IMR-90 (cell line): ENCODE measurements around the gene SHB. TPM values are rescaled to one million over a fixed set of nuclear protein-coding genes. Genes with fewer than 3 reads are reported as not detected.

ENCODE experiments used
- ATAC-seq: fragments of 200-7000 bp; cut with Tn5 transposase; 2 replicates; pipeline ENCODE4 v1.9.1; 2020; ENCODE audit warnings: low read depth, mild to moderate bottlenecking, moderate library complexity
- BruUV-seq: library from RNA; stranded (reverse); fragments of 400-500 nt; replicated peaks from 2 replicates; lab custom pipeline; 2021; lab: Mats Ljungman, UMichigan
- CTCF ChIA-PET: fragments of 300-600 bp; formaldehyde crosslinking; extraction: SDS; loops from one replicate; lab custom pipeline; 2021; ENCODE audit warnings: antibody characterized with exemption; lab: Yijun Ruan, JAX
- POLR2A ChIA-PET: fragments of 300-600 bp; sonication (Branson Sonifier 250); formaldehyde crosslinking; loops from one replicate; lab custom pipeline; 2022; ENCODE audit warnings: antibody characterized with exemption; ENCODE audit not compliant: unreplicated experiment; lab: Charles Lee
- DNase-seq: peaks from one replicate; pipeline ENCODE4 v3.0.0; 2013
- H2AFZ ChIP-seq: replicated peaks from 2 replicates; pipeline ENCODE3; 2013; ENCODE audit warnings: low read length, mild to moderate bottlenecking; ENCODE audit not compliant: poor library complexity
- H2AK5ac ChIP-seq: 2 replicates; pipeline ENCODE4 v1.6.1; 2013; ENCODE audit warnings: low read depth, low read length, inconsistent platforms
- H2AK9ac ChIP-seq: replicated peaks from 2 replicates; pipeline ENCODE3; 2013; ENCODE audit warnings: mild to moderate bottlenecking, low read depth, low read length, moderate library complexity; ENCODE audit not compliant: poor library complexity
- H2BK120ac ChIP-seq: 2 replicates; pipeline ENCODE4 v1.6.1; 2013; ENCODE audit warnings: low read depth, low read length, inconsistent platforms
- H2BK15ac ChIP-seq: 3 replicates; pipeline ENCODE4 v1.6.1; 2013; ENCODE audit warnings: low read depth, low read length, inconsistent platforms
- H2BK20ac ChIP-seq: 2 replicates; pipeline ENCODE4 v1.6.1; 2013; ENCODE audit warnings: low read depth, mild to moderate bottlenecking, inconsistent platforms, low read length, moderate library complexity
- H2BK5ac ChIP-seq: 2 replicates; pipeline ENCODE4 v1.6.1; 2013; ENCODE audit warnings: mild to moderate bottlenecking, low read depth, low read length, inconsistent platforms; ENCODE audit not compliant: poor library complexity, severe bottlenecking
- H3K14ac ChIP-seq: replicated peaks from 2 replicates; pipeline ENCODE4 v1.6.1; 2013; ENCODE audit warnings: low read depth, low read length, inconsistent platforms
- H3K18ac ChIP-seq: 2 replicates; pipeline ENCODE4 v1.6.1; 2013; ENCODE audit warnings: low read depth, low read length, control low read depth
- H3K23ac ChIP-seq: 2 replicates; pipeline ENCODE4 v1.6.1; 2013; ENCODE audit warnings: low read depth, low read length, inconsistent platforms
- H3K27ac ChIP-seq: 2 replicates; pipeline ENCODE4 v1.5.1; 2013; ENCODE audit warnings: mild to moderate bottlenecking, control low read depth, low read length; ENCODE audit not compliant: insufficient read depth
- H3K27me3 ChIP-seq: 2 replicates; pipeline ENCODE4 v1.6.1; 2013; ENCODE audit warnings: low read length; ENCODE audit not compliant: control insufficient read depth, insufficient read depth
- H3K36me3 ChIP-seq: 2 replicates; pipeline ENCODE4 v1.6.1; 2013; ENCODE audit warnings: low read length, mixed read lengths; ENCODE audit not compliant: control insufficient read depth, insufficient read depth
- H3K4ac ChIP-seq: 2 replicates; pipeline ENCODE4 v1.6.1; 2013; ENCODE audit warnings: low read depth, low read length, inconsistent platforms
- H3K4me1 ChIP-seq: 2 replicates; pipeline ENCODE4 v1.6.1; 2013; ENCODE audit warnings: low read length, mixed read lengths; ENCODE audit not compliant: control insufficient read depth, insufficient read depth
- H3K4me2 ChIP-seq: 2 replicates; pipeline ENCODE4 v1.6.1; 2013; ENCODE audit warnings: low read depth, mild to moderate bottlenecking, control low read depth, low read length, moderate library complexity
- H3K4me3 ChIP-seq: 2 replicates; pipeline ENCODE4 v1.5.1; 2013; ENCODE audit warnings: low read depth, mild to moderate bottlenecking, control low read depth, low read length, moderate library complexity; ENCODE audit not compliant: insufficient read depth
- H3K56ac ChIP-seq: 2 replicates; pipeline ENCODE4 v1.6.1; 2013; ENCODE audit warnings: low read length, inconsistent platforms; ENCODE audit not compliant: insufficient read depth; ENCODE audit errors: extremely low read depth
- H3K79me1 ChIP-seq, 2 experiments: 2 replicates each; pipeline ENCODE4 v1.6.1; 2013; ENCODE audit warnings: low read length in 2 of 2, inconsistent platforms in 1 of 2, low read depth in 1 of 2
- H3K9ac ChIP-seq: 2 replicates; pipeline ENCODE4 v1.6.1; 2013; ENCODE audit warnings: low read depth, low read length, control low read depth
- H3K9me1 ChIP-seq: 2 replicates; pipeline ENCODE4 v1.6.1; 2013; ENCODE audit warnings: low read length, inconsistent platforms; ENCODE audit not compliant: insufficient read depth
- H3K9me3 ChIP-seq: 2 replicates; pipeline ENCODE4 v1.6.1; 2013; ENCODE audit warnings: low read length; ENCODE audit not compliant: control insufficient read depth, insufficient read depth
- H4K20me1 ChIP-seq: 2 replicates; pipeline ENCODE4 v1.6.1; 2013; ENCODE audit warnings: low read length, inconsistent platforms; ENCODE audit not compliant: insufficient read depth
- H4K5ac ChIP-seq: 2 replicates; pipeline ENCODE4 v1.6.1; 2013; ENCODE audit warnings: mild to moderate bottlenecking, low read depth, low read length, control low read depth
- H4K8ac ChIP-seq, 2 experiments: 2 replicates each; pipeline ENCODE4 v1.6.1; 2013; ENCODE audit warnings: low read depth in 2 of 2, low read length in 2 of 2, control low read depth in 1 of 2, inconsistent platforms in 1 of 2
- H4K91ac ChIP-seq: 2 replicates; pipeline ENCODE4 v1.6.1; 2013; ENCODE audit warnings: low read depth, low read length, inconsistent platforms; ENCODE audit not compliant: insufficient read depth
- BHLHE40 ChIP-seq: fragments of 150-350 bp; IDR thresholded peaks from 2 replicates; pipeline ENCODE4 v1.6.1; 2016; ENCODE audit warnings: mild to moderate bottlenecking, low read depth, low read length
- CEBPB ChIP-seq: IDR thresholded peaks from 2 replicates; pipeline ENCODE4 v1.6.1; 2012; ENCODE audit warnings: low read depth, low read length, improper control_type of control experiment
- CHD1 ChIP-seq: IDR thresholded peaks from 2 replicates; pipeline ENCODE4 v1.6.1; 2012; ENCODE audit warnings: low read depth, low read length, improper control_type of control experiment
- CTCF ChIP-seq: conservative IDR thresholded peaks from 2 replicates; pipeline ENCODE4 v1.5.1; 2012; ENCODE audit warnings: mild to moderate bottlenecking, low read depth, low read length, improper control_type of control experiment
- MAFK ChIP-seq: IDR thresholded peaks from 2 replicates; pipeline ENCODE4 v1.6.1; 2012; ENCODE audit warnings: low read depth, low read length, improper control_type of control experiment
- MAZ ChIP-seq: IDR thresholded peaks from 2 replicates; pipeline ENCODE4 v1.6.1; 2012; ENCODE audit warnings: low read depth, mild to moderate bottlenecking, low read length, improper control_type of control experiment, moderate library complexity, borderline replicate concordance
- MXI1 ChIP-seq: IDR thresholded peaks from 2 replicates; pipeline ENCODE4 v1.6.1; 2012; ENCODE audit warnings: low read depth, mild to moderate bottlenecking, low read length, moderate library complexity, borderline replicate concordance
- NFE2L2 ChIP-seq: fragments of 150-350 bp; IDR thresholded peaks from 2 replicates; pipeline ENCODE4 v1.6.1; 2016; ENCODE audit warnings: low read depth, mild to moderate bottlenecking, low read length
- POLR2A ChIP-seq: IDR thresholded peaks from 2 replicates; pipeline ENCODE4 v1.6.1; 2012; ENCODE audit warnings: mild to moderate bottlenecking, low read depth, low read length
- RAD21 ChIP-seq: IDR thresholded peaks from 2 replicates; pipeline ENCODE4 v1.6.1; 2012; ENCODE audit warnings: low read length, improper control_type of control experiment
- RCOR1 ChIP-seq: IDR thresholded peaks from 2 replicates; pipeline ENCODE4 v1.6.1; 2012; ENCODE audit warnings: mild to moderate bottlenecking, low read length, improper control_type of control experiment; ENCODE audit not compliant: insufficient replicate concordance
- RFX5 ChIP-seq: IDR thresholded peaks from 2 replicates; pipeline ENCODE4 v1.8.0; 2012; ENCODE audit warnings: low read depth, mild to moderate bottlenecking, low read length, moderate library complexity
- SMC3 ChIP-seq: fragments of 150-350 bp; IDR thresholded peaks from 2 replicates; pipeline ENCODE4 v1.6.1; 2016; ENCODE audit warnings: low read depth, mild to moderate bottlenecking, antibody characterized with exemption, low read length, moderate library complexity
- USF2 ChIP-seq: fragments of 150-350 bp; IDR thresholded peaks from 2 replicates; pipeline ENCODE4 v1.6.1; 2017; ENCODE audit warnings: mild to moderate bottlenecking, antibody characterized with exemption, low read length, low read depth
- WGBS, 2 experiments: methylation state at CpG; one replicate each; pipeline versions ENCODE4 v1.1.5 to v1.1.7; 2013; ENCODE audit warnings: missing lambda C conversion rate in 2 of 2; ENCODE audit not compliant: insufficient read length in 1 of 2; ENCODE audit errors: extremely low coverage in 2 of 2; 5-methylcytosine and 5-hydroxymethylcytosine counted together
- dilution Hi-C: fragments of 300-500 bp; cut with HindIII; formaldehyde crosslinking; loops from one replicate; pipeline ENCODE4 v1.14.3; 2018; ENCODE audit warnings: low sequenced_read_pairs; ENCODE audit not compliant: unreplicated experiment
- in situ Hi-C: fragments of 300-500 bp; cut with MboI; formaldehyde crosslinking; loops from 3 replicates; pipeline ENCODE4 v1.14.3; 2019; ENCODE audit warnings: low sequenced_read_pairs, inconsistent platforms, mixed read lengths
- intact Hi-C: fragments of 100-400 bp; cut with micrococcal nuclease; formaldehyde crosslinking; loops from 2 replicates; pipeline ENCODE4 v1.10.0; 2022
- polyA plus RNA-seq, 3 experiments: library from polyadenylated mRNA; depleted of rRNA; stranded (reverse); fragments of >200 nt; gene quantifications; 2 replicates each; pipeline ENCODE4 v1.2.3, GENCODE V29; 2012; ENCODE audit warnings: low replicate concordance in 1 of 3
- total RNA-seq: library from RNA; depleted of rRNA; stranded (reverse); fragments of >200 nt; gene quantifications from 2 replicates; pipeline ENCODE4 v1.2.3, GENCODE V29; 2012

The SHB gene
- total and polyA plus RNA-seq, 2 of the 4 experiments (the other 2 are of a cell fraction) = 6.1 to 20.4 TPM

- peak overlapping the region; percentile 13; the same call in 1 of the 2 replicates for H3K4ac ChIP-seq
- ChIA-PET POLR2A (no interaction called here), CTCF (interaction anchor here (0.6 kb wide), 2 partner anchors 12 to 447 kb away, joined by 3 read pairs; no protein-coding TSS in a partner anchor)
- H2BK20ac ChIP-seq = no peak overlapping the region
- H3K14ac ChIP-seq = no peak overlapping the region
- H3K4me1 ChIP-seq = peaks cover 62% of the 10 kb centered on the region
- H3K9ac ChIP-seq = no peak overlapping the region
- no TSS peak for BruUV-seq
- DNase-seq = no peak
- no peak overlapping the region for H4K8ac ChIP-seq
- H3K9me3 ChIP-seq = no peaks in the 10 kb centered on the region
- H3K79me1 ChIP-seq = peaks cover 72 to 94% of the 10 kb centered on the region in 2 experiments
- no peaks in the 10 kb centered on the region for H3K27me3 ChIP-seq
- H2BK5ac ChIP-seq = no peak overlapping the region
- no peak overlapping the region for H2BK15ac ChIP-seq
- no peak overlapping the region for H3K18ac ChIP-seq
- no peak overlapping the region for H3K27ac ChIP-seq
- H3K23ac ChIP-seq = no peak overlapping the region
- peaks cover 28% of the 10 kb centered on the region for H3K36me3 ChIP-seq
- WGBS, 2 experiments = no CpG with 5 or more reads among the region's 2 CpGs
- no peak overlapping the region for H2AK9ac ChIP-seq
- in situ Hi-C loops = no loop called here
- TF ChIP-seq MAZ (no peak), MAFK (no peak), BHLHE40 (no peak), POLR2A (no peak), RCOR1 (no peak), SMC3 (no peak), RFX5 (no peak), NFE2L2 (no peak), CEBPB (no peak), RAD21 (no peak), CHD1 (no peak), CTCF (no peak), USF2 (no peak), MXI1 (no peak)
- H3K4me2 ChIP-seq = no peak overlapping the region
- ATAC-seq = no peak
- H4K91ac ChIP-seq = peak overlapping the region; percentile 93
- H3K56ac ChIP-seq = no peak overlapping the region
- no peak overlapping the region for H3K4me3 ChIP-seq
- no peak overlapping the region for H2BK120ac ChIP-seq
- H3K9me1 ChIP-seq = peaks cover 64% of the 10 kb centered on the region
- intact Hi-C loops = no loop called here
- dilution Hi-C loops = loop anchor here (25.0 kb wide), 1 partner anchor 121 kb away; the partner anchor contains the start of gene SHB
- H2AFZ ChIP-seq = no peak overlapping the region
- no peak overlapping the region for H4K5ac ChIP-seq
- no peak overlapping the region; the same call in 1 of the 2 replicates for H2AK5ac ChIP-seq
- peaks cover 17% of the 10 kb centered on the region; the same call in 1 of the 2 replicates for H4K20me1 ChIP-seq
These were observed 127.8 kb downstream of the SHB start for GRCh38 chr9:37941253-37941652.
